Measurements from ENCODE around the gene FRMD4A.

GRCh38 chr10:13624630-13625029 lies 706.1 kb downstream of the FRMD4A start:
- TF ChIP-seq CTCF (conservative IDR thresholded peaks at IDR 0.05 in 1 of 2, IDR thresholded peaks at IDR 0.05 in 1 of 2; ENCODE audit: extremely low read depth in 1 of 2, insufficient read depth in 1 of 2, low read depth in 1 of 2, low read length in 2 of 2) (no peak), EZH2 (IDR thresholded peaks at IDR 0.05; ENCODE audit: borderline replicate concordance, low read length) (no peak)
